ENCODE data around the gene MYH14.
"Not testable (repeated sequence)": the region's sequence is repeated elsewhere in the genome, so short reads cannot be mapped to it uniquely, and the experiment has no call there.

Gene MYH14

GRCh38 chr19:50319156-50319555, 115.7 kb downstream of the MYH14 start:
- DNase-seq (ENCODE audit: low spot score), result no peak

GRCh38 chr19:50320051-50320450, 116.6 kb downstream of the MYH14 start:
- no peak for DNase-seq (ENCODE audit: low spot score)

GRCh38 chr19:50320596-50320995, 117.2 kb downstream of the MYH14 start:
- DNase-seq (ENCODE audit: low spot score), result no peak

GRCh38 chr19:50321831-50322230, 118.4 kb downstream of the MYH14 start:
- no peak for DNase-seq (ENCODE audit: low spot score)

GRCh38 chr19:50322234-50322633, 118.8 kb downstream of the MYH14 start:
- DNase-seq (ENCODE audit: low spot score), result no peak

- no peak for DNase-seq (ENCODE audit: low spot score)
Observed at GRCh38 chr19:50322931-50323781, 119.7 kb downstream of the MYH14 start.

GRCh38 chr19:50323782-50324133, 120.3 kb downstream of the MYH14 start:
- no peak for DNase-seq (ENCODE audit: low spot score)

- no peak for DNase-seq (ENCODE audit: low spot score)
Observed at GRCh38 chr19:50324331-50324730, 120.9 kb downstream of the MYH14 start.

GRCh38 chr19:50325310-50326100, 122.1 kb downstream of the MYH14 start:
- DNase-seq (ENCODE audit: low spot score), result peak; percentile 87

- no peak for DNase-seq (ENCODE audit: low spot score)
Observed at GRCh38 chr19:50326101-50326664, 122.8 kb downstream of the MYH14 start.

- DNase-seq (ENCODE audit: low spot score), result no peak
Observed at GRCh38 chr19:50327013-50327412, 123.6 kb downstream of the MYH14 start.

- DNase-seq (ENCODE audit: low spot score), result no peak
Observed at GRCh38 chr19:50327461-50328223, 124.2 kb downstream of the MYH14 start.

- DNase-seq (ENCODE audit: low spot score), result no peak
Observed at GRCh38 chr19:50328224-50328872, 124.9 kb downstream of the MYH14 start.

GRCh38 chr19:50328873-50329145, 125.4 kb downstream of the MYH14 start:
- no peak for DNase-seq (ENCODE audit: low spot score)

- peak; percentile 99 for DNase-seq (ENCODE audit: low spot score)
Observed at GRCh38 chr19:50329146-50329925, 125.9 kb downstream of the MYH14 start, which contains the start of gene KCNC3. KCNC3 (minus strand) TSS chr19:50329377; CDS start chr19:50329082, 295 bp downstream.

- not testable (repeated sequence) for DNase-seq (ENCODE audit: low spot score)
Observed at GRCh38 chr19:50329926-50330294, 126.5 kb downstream of the MYH14 start.

- DNase-seq (ENCODE audit: low spot score), result peak; percentile 92
Observed at GRCh38 chr19:50330365-50331078, 127.1 kb downstream of the MYH14 start.

GRCh38 chr19:50331221-50331993, 128.0 kb downstream of the MYH14 start:
- no peak for DNase-seq (ENCODE audit: low spot score)

- no peak for DNase-seq (ENCODE audit: low spot score)
Observed at GRCh38 chr19:50331994-50332243, 128.5 kb downstream of the MYH14 start.
